ENCODE data around the gene RCOR1. TPM values are rescaled to one million over a fixed set of nuclear protein-coding genes. Genes with fewer than 3 reads are reported as not detected.

RCOR1 gene
- total RNA-seq, 1 donor, result 23.7 TPM

DNA sequence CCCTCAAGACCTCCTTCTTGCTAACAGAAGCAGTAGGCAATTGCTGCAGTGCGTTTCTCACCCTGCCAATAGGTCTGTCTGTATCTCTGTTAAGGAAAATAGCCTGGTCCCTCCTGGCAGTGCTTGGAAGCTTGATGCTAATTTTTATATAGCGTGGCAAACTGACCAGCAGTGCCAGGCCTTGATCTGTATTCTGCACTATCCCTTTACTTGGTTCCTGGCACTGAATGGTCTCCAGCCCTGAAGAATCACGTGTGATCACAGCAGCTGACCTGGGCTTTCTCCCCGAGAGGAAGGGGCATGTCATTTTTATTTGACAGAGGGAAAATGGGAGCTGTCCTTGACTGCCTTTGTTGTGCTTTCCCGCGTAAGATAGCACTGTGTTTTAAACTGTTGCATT, 136.1 kb downstream of the RCOR1 start:
- DNase-seq (ENCODE audit: low read depth), result no peak
- H3K4me3 ChIP-seq (ENCODE audit: low read depth, low read length), result no peak overlapping the region
- TF ChIP-seq, protein P1, sequence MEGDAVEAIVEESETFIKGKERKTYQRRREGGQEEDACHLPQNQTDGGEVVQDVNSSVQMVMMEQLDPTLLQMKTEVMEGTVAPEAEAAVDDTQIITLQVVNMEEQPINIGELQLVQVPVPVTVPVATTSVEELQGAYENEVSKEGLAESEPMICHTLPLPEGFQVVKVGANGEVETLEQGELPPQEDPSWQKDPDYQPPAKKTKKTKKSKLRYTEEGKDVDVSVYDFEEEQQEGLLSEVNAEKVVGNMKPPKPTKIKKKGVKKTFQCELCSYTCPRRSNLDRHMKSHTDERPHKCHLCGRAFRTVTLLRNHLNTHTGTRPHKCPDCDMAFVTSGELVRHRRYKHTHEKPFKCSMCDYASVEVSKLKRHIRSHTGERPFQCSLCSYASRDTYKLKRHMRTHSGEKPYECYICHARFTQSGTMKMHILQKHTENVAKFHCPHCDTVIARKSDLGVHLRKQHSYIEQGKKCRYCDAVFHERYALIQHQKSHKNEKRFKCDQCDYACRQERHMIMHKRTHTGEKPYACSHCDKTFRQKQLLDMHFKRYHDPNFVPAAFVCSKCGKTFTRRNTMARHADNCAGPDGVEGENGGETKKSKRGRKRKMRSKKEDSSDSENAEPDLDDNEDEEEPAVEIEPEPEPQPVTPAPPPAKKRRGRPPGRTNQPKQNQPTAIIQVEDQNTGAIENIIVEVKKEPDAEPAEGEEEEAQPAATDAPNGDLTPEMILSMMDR (IDR thresholded peaks at IDR 0.05; ENCODE audit: insufficient read depth, low read depth, low read length), result no peak

DNA sequence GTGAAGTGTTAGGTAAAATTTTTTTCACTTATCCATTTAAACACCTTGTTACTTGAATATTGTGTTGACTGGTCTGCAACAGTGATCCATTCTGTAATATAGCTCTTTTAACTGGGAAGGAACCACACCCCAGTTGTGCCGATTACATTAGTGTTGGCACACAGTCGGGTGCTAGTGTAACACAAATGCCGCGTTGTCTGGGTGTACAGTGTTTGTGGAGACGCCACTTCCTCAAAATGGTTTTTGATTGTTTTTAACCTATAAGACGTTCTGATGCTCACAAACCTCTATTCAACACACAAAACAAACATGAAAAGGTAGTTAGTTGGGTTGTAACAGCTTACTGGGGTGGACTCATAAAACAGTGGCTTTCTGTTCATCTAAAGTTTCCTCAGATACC, 136.8 kb downstream of the RCOR1 start:
- TF ChIP-seq, protein P1 (IDR thresholded peaks at IDR 0.05; ENCODE audit: insufficient read depth, low read depth, low read length), result no peak
- H3K4me3 ChIP-seq (ENCODE audit: low read depth, low read length), result no peak overlapping the region
- no peak for DNase-seq (ENCODE audit: low read depth)

DNA sequence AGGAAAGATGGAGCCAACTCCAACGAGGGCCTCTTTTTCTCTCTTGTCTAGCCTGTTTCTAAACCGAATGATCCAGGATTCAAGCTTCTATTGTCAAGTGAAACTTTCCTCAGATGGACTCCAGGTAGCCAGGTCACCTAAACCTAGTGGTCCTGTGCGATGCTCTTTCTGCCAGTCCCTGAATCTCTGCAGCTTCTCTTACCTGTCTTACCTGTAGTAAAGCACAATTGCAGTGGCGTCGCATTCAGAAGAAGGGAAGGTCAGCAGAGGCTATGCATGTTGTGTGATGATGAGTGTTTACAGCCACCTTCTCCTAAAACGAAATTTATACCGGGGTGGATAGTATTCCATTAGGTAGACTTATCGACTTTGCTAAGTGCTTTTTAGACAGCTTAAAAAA, 137.4 kb downstream of the RCOR1 start:
- TF ChIP-seq, protein P1 (IDR thresholded peaks at IDR 0.05; ENCODE audit: insufficient read depth, low read depth, low read length), result no peak
- H3K4me3 ChIP-seq (ENCODE audit: low read depth, low read length), result no peak overlapping the region
- DNase-seq (ENCODE audit: low read depth), result no peak

DNA sequence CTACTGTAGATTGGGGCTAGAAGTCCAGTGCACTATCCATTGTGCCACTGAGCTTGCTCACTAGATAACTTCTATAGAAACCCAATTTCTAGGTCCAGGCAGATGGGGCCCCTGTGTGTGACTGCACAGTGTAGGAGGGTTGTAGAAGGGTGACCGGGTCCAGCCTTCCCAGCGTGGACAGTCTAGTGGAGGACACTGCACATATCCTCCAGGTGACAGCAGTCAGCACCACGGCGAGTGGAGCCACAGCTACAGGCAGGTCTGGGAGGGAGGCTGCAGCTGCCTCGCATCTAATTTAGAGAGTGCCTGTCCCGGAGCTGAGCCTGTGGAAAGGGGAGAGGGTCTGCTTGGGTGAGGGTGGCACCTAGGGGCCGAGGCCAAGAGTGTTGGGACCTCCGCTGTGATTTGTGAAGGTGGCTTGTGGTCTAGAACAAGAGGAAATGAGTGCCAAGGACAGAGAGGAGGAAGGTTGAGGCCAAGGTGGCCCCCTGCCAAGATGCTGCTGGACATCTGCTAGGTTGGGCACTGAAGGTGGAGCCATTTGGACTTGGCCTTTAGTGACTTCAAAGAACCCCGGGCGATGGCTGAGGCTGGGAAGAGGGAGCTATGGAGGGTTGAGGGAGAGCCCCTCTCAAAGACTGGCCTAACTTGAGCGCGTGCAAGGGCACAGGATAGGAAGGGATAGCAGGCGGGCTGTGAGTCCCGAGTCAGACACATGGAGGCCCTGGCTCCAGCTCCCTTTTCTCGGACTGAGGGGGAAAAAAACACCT, 138.8 kb downstream of the RCOR1 start:
- TF ChIP-seq, protein P1 (IDR thresholded peaks at IDR 0.05; ENCODE audit: insufficient read depth, low read depth, low read length), result no peak
- no peak for DNase-seq (ENCODE audit: low read depth)

DNA sequence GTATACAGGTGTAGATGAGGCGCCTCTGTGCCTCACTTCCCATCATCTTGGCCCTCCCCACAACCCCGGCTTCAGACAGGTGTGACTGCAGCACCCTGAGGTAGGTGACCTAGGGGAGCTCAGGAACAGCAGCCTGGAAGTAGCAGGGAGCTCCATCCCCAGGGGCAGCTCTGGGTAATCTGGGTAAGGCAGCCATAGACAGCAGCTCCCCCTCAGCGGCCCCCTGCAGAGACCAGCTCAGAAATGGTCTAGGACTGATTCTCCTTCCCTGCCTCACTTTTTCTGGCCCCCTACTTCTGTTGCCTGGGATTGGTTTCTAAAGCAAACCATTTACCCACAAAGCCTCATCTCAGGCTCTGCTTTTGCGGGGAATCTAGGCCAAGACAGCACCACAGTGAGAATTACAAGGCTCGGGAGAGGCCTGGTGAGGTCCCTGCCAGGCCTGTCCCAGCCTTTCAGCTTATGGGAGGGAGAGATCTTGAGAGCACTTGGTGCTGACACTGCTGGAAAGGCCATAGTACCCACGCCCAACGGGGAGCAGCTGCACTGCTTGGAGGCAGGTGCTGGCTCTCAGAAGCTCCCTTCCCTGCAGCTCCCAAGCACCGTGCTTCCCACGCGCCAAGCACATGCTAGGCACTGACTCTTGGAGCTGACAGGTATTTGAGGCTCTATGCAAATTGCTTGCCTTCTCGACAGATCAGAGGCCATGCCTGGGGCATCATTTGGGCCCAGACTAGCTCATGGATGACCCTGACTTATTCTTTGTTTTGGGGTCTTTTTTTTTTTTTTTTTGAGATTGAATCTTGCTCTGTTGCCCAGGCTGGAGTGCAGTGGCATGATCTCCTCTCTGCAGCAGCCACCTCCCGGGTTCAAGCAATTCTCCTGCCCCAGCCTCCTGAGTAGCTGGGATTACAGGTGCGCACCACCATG, 139.7 kb downstream of the RCOR1 start:
- TF ChIP-seq, protein P1 (IDR thresholded peaks at IDR 0.05; ENCODE audit: insufficient read depth, low read depth, low read length), result no peak
- H3K4me3 ChIP-seq (ENCODE audit: low read depth, low read length), result no peak overlapping the region
- DNase-seq (ENCODE audit: low read depth), result no peak

More for the DNA sequence above, 138.8 kb downstream of the RCOR1 start:
- no peak overlapping the region for H3K4me3 ChIP-seq (ENCODE audit: low read depth, low read length)

DNA sequence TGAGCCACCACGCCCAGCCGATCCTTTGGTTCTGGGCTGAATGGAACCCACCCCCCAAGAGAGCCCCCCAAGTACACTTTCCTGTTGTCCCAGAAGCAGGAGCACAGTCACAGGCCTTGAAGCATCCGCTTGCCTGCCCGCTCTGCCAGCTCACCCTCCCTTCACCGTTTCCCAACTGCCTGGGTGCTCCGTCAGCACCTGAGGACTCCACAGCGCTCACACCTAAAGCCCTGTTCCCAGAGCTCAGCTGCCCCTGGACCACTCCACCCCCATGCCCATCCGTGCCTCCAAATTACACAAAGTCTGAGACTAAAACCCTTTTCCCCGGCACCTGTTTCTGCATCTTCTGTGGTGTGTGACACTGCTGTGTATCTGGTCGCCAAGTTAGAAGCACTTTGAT, 140.5 kb downstream of the RCOR1 start:
- TF ChIP-seq, protein P1 (IDR thresholded peaks at IDR 0.05; ENCODE audit: insufficient read depth, low read depth, low read length), result no peak
- H3K4me3 ChIP-seq (ENCODE audit: low read depth, low read length), result no peak overlapping the region
- DNase-seq (ENCODE audit: low read depth), result no peak
